GM12878 (cell line): ENCODE measurements around the gene CHCHD6.

Experiments
- EZH2 ChIP-seq: IDR thresholded peaks from 2 replicates; pipeline ENCODE4 v1.6.1; 2012; ENCODE audit warnings: low read depth, mild to moderate bottlenecking, control low read depth, inconsistent platforms, low read length, borderline replicate concordance; ENCODE audit not compliant: control insufficient read depth
- FOS ChIP-seq: IDR thresholded peaks from 3 replicates; pipeline ENCODE4 v1.6.1; 2011; ENCODE audit warnings: borderline replicate concordance; ENCODE audit not compliant: insufficient read length; ENCODE audit errors: extremely low read depth
- FOXM1 ChIP-seq: IDR thresholded peaks from 2 replicates; pipeline ENCODE4 v1.6.1; 2012; ENCODE audit warnings: low read depth, mild to moderate bottlenecking, inconsistent platforms, low read length, moderate library complexity
- MXI1 ChIP-seq: fragments of 150-350 bp; IDR thresholded peaks from 2 replicates; pipeline ENCODE4 v1.6.1; 2011; ENCODE audit warnings: low read depth, mild to moderate bottlenecking, inconsistent platforms, low read length, improper control_type of control experiment
- SIN3A ChIP-seq: IDR thresholded peaks from 2 replicates; pipeline ENCODE4 v1.6.1; 2012; ENCODE audit warnings: low read depth, low read length, improper control_type of control experiment
- TF ChIP-seq, protein P1 (sequence below): IDR thresholded peaks from 2 replicates; pipeline ENCODE4 v1.6.1; 2012; ENCODE audit warnings: mild to moderate bottlenecking, low read depth, low read length
- TF ChIP-seq, protein P2 (sequence below): IDR thresholded peaks from 2 replicates; pipeline ENCODE4 v1.6.1; 2011; ENCODE audit warnings: low read depth, low read length, improper control_type of control experiment, borderline replicate concordance
- TF ChIP-seq, protein P3 (sequence below): IDR thresholded peaks from 2 replicates; pipeline ENCODE4 v1.6.1; 2011; ENCODE audit warnings: mild to moderate bottlenecking, low read depth, low read length, moderate library complexity; ENCODE audit not compliant: insufficient replicate concordance
- TF ChIP-seq, protein P4 (sequence below): IDR thresholded peaks from 2 replicates; pipeline ENCODE4 v1.6.1; 2012; ENCODE audit warnings: low read depth, low read length, improper control_type of control experiment
- TF ChIP-seq, protein P5 (sequence below), 3 experiments: IDR thresholded peaks in 2 of 3; conservative IDR thresholded peaks in 1 of 3; 2 replicates each; pipeline ENCODE4 v1.5.1; 2011; ENCODE audit warnings: low read depth in 3 of 3, low read length in 3 of 3, mild to moderate bottlenecking in 3 of 3, control low read depth in 2 of 3, moderate library complexity in 2 of 3, inconsistent platforms in 1 of 3, mixed read lengths in 1 of 3; ENCODE audit not compliant: control insufficient read depth in 2 of 3, insufficient read depth in 1 of 3; ENCODE audit errors: extremely low read depth in 1 of 3

DNA sequence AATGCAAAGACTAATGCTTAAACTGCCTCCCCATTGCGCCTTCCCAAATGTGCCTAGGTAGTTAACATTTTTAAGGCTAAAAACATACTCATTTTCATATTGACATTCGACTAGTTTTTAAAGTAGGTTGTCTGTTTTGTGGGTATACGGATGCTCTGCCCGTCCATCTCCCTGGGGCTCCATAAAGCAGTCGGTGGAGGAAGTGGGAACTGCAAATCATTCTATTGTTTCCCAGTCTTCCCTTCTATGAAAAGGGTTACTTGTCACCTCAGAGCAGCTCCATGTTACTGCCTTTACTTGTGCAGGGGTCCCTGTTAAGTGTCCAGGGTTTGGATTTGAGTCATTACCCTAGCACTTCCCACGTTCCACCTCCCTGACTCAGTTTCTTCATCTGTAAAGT is 10.9 kb downstream of the CHCHD6 start:
- TF ChIP-seq FOXM1 (no peak), SIN3A (no peak), MXI1 (no peak), FOS (no peak), EZH2 (no peak)
- TF ChIP-seq, protein P1, sequence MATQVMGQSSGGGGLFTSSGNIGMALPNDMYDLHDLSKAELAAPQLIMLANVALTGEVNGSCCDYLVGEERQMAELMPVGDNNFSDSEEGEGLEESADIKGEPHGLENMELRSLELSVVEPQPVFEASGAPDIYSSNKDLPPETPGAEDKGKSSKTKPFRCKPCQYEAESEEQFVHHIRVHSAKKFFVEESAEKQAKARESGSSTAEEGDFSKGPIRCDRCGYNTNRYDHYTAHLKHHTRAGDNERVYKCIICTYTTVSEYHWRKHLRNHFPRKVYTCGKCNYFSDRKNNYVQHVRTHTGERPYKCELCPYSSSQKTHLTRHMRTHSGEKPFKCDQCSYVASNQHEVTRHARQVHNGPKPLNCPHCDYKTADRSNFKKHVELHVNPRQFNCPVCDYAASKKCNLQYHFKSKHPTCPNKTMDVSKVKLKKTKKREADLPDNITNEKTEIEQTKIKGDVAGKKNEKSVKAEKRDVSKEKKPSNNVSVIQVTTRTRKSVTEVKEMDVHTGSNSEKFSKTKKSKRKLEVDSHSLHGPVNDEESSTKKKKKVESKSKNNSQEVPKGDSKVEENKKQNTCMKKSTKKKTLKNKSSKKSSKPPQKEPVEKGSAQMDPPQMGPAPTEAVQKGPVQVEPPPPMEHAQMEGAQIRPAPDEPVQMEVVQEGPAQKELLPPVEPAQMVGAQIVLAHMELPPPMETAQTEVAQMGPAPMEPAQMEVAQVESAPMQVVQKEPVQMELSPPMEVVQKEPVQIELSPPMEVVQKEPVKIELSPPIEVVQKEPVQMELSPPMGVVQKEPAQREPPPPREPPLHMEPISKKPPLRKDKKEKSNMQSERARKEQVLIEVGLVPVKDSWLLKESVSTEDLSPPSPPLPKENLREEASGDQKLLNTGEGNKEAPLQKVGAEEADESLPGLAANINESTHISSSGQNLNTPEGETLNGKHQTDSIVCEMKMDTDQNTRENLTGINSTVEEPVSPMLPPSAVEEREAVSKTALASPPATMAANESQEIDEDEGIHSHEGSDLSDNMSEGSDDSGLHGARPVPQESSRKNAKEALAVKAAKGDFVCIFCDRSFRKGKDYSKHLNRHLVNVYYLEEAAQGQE, result no peak
- TF ChIP-seq, protein P2, sequence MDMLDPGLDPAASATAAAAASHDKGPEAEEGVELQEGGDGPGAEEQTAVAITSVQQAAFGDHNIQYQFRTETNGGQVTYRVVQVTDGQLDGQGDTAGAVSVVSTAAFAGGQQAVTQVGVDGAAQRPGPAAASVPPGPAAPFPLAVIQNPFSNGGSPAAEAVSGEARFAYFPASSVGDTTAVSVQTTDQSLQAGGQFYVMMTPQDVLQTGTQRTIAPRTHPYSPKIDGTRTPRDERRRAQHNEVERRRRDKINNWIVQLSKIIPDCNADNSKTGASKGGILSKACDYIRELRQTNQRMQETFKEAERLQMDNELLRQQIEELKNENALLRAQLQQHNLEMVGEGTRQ, result no peak
- TF ChIP-seq, protein P3, sequence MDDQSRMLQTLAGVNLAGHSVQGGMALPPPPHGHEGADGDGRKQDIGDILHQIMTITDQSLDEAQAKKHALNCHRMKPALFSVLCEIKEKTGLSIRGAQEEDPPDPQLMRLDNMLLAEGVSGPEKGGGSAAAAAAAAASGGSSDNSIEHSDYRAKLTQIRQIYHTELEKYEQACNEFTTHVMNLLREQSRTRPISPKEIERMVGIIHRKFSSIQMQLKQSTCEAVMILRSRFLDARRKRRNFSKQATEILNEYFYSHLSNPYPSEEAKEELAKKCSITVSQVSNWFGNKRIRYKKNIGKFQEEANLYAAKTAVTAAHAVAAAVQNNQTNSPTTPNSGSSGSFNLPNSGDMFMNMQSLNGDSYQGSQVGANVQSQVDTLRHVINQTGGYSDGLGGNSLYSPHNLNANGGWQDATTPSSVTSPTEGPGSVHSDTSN, result no peak
- TF ChIP-seq, protein P4, sequence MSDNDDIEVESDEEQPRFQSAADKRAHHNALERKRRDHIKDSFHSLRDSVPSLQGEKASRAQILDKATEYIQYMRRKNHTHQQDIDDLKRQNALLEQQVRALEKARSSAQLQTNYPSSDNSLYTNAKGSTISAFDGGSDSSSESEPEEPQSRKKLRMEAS, result no peak
- TF ChIP-seq, protein P5, sequence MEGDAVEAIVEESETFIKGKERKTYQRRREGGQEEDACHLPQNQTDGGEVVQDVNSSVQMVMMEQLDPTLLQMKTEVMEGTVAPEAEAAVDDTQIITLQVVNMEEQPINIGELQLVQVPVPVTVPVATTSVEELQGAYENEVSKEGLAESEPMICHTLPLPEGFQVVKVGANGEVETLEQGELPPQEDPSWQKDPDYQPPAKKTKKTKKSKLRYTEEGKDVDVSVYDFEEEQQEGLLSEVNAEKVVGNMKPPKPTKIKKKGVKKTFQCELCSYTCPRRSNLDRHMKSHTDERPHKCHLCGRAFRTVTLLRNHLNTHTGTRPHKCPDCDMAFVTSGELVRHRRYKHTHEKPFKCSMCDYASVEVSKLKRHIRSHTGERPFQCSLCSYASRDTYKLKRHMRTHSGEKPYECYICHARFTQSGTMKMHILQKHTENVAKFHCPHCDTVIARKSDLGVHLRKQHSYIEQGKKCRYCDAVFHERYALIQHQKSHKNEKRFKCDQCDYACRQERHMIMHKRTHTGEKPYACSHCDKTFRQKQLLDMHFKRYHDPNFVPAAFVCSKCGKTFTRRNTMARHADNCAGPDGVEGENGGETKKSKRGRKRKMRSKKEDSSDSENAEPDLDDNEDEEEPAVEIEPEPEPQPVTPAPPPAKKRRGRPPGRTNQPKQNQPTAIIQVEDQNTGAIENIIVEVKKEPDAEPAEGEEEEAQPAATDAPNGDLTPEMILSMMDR (IDR thresholded peaks at IDR 0.05 in 2 of 3, conservative IDR thresholded peaks at IDR 0.05 in 1 of 3; ENCODE audit: control insufficient read depth in 2 of 3, extremely low read depth in 1 of 3, insufficient read depth in 1 of 3, low read depth in 3 of 3, low read length in 3 of 3), result no peak
